SK-N-SH (cell line): ENCODE data around the gene AGBL3. TPM values are rescaled to one million over a fixed set of nuclear protein-coding genes. Genes with fewer than 3 reads are reported as not detected.

Experiments
- CTCF ChIA-PET: fragments of 300-600, 350-600 bp; formaldehyde crosslinking; extraction: SDS; loops from one replicate; lab custom pipeline; 2021; lab: Yijun Ruan, JAX
- POLR2A ChIA-PET: fragments of 350-600 bp; sonication (Branson Sonifier 250); formaldehyde crosslinking; extraction: SDS; loops from one replicate; lab custom pipeline; 2020; ENCODE audit warnings: antibody characterized with exemption, inconsistent platforms; lab: Yijun Ruan, JAX
- DNase-seq: peaks from one replicate; pipeline ENCODE4 v3.0.0; 2012
- H2AFZ ChIP-seq: fragments of 200-600 bp; sonication (generic); 2 replicates; pipeline ENCODE4 v1.8.1; 2016; ENCODE audit warnings: antibody characterized with exemption, mild to moderate bottlenecking, low read depth
- H3F3A ChIP-seq: fragments of 200-600 bp; sonication (generic); replicated peaks from 2 replicates; pipeline ENCODE3; 2016; ENCODE audit warnings: antibody characterized with exemption, mild to moderate bottlenecking; ENCODE audit not compliant: insufficient read depth
- H3K27ac ChIP-seq, 2 experiments: fragments of 200-500 bp in 1 of 2; fragments of 200-600 bp in 1 of 2; sonication (Bioruptor generic) in 1 of 2; sonication (generic), shearing (Covaris generic) in 1 of 2; 2 replicates each; pipeline versions ENCODE4 v1.5.1 to v1.6.1; 2014 to 2016; ENCODE audit warnings: low read depth in 2 of 2, inconsistent platforms in 1 of 2, low read length in 1 of 2, mild to moderate bottlenecking in 1 of 2, mixed read lengths in 1 of 2
- H3K27me3 ChIP-seq: fragments of 200-600 bp; sonication (generic), shearing (Covaris generic); 2 replicates; pipeline ENCODE4 v1.6.1; 2016; ENCODE audit warnings: mixed run types; ENCODE audit not compliant: insufficient read depth
- H3K36me3 ChIP-seq, 2 experiments: fragments of 200-500 bp in 1 of 2; fragments of 200-600 bp in 1 of 2; sonication (Bioruptor generic) in 1 of 2; sonication (generic) in 1 of 2; replicated peaks in 1 of 2; 2 replicates each; pipeline versions ENCODE3 to v1.5.1; 2014 to 2016; ENCODE audit warnings: low read length in 1 of 2, mild to moderate bottlenecking in 1 of 2; ENCODE audit not compliant: insufficient read depth in 2 of 2, control insufficient read depth in 1 of 2
- H3K4me1 ChIP-seq, 2 experiments: fragments of 200-500 bp in 1 of 2; fragments of 200-600 bp in 1 of 2; sonication (Bioruptor generic) in 1 of 2; sonication (generic), shearing (Covaris generic) in 1 of 2; 2 replicates each; pipeline versions ENCODE4 v1.5.1 to v1.6.1; 2014 to 2016; ENCODE audit warnings: low read depth in 1 of 2, low read length in 1 of 2, mixed run types in 1 of 2; ENCODE audit not compliant: insufficient read depth in 2 of 2, control insufficient read depth in 1 of 2
- H3K4me2 ChIP-seq: fragments of 200-600 bp; sonication (generic), shearing (Covaris generic); 2 replicates; pipeline ENCODE4 v1.6.1; 2017; ENCODE audit warnings: mixed run types
- H3K4me3 ChIP-seq, 2 experiments: fragments of 200-500 bp in 1 of 2; fragments of 200-600 bp in 1 of 2; sonication (Bioruptor generic) in 1 of 2; sonication (generic), shearing (Covaris generic) in 1 of 2; 2 replicates each; pipeline versions ENCODE4 v1.5.1 to v1.8.1; 2014 to 2016; ENCODE audit warnings: low read depth in 2 of 2, inconsistent platforms in 1 of 2, low read length in 1 of 2, mild to moderate bottlenecking in 1 of 2, mixed read lengths in 1 of 2, moderate library complexity in 1 of 2
- H3K79me2 ChIP-seq: fragments of 200-600 bp; sonication (generic); 2 replicates; pipeline ENCODE4 v1.8.1; 2017; ENCODE audit warnings: mild to moderate bottlenecking; ENCODE audit not compliant: insufficient read depth
- H3K9ac ChIP-seq: fragments of 200-600 bp; sonication (generic); 2 replicates; pipeline ENCODE4 v1.6.1; 2017; ENCODE audit warnings: mixed run types
- H3K9me2 ChIP-seq: fragments of 200-600 bp; sonication (generic); 2 replicates; pipeline ENCODE4 v1.6.1; 2017; ENCODE audit warnings: mixed run types
- H3K9me3 ChIP-seq: fragments of 200-600 bp; sonication (generic); 2 replicates; pipeline ENCODE4 v1.6.1; 2017; ENCODE audit warnings: mixed run types, mild to moderate bottlenecking, moderate library complexity
- H4K20me1 ChIP-seq: fragments of 200-600 bp; sonication (generic); 2 replicates; pipeline ENCODE4 v1.6.1; 2017; ENCODE audit warnings: mild to moderate bottlenecking, mixed run types; ENCODE audit not compliant: insufficient read depth
- CHD2 ChIP-seq: fragments of 150-350 bp; IDR thresholded peaks from 2 replicates; pipeline ENCODE4 v1.6.1; 2018; ENCODE audit warnings: low read length; ENCODE audit not compliant: partially characterized antibody
- FOSL2 ChIP-seq: IDR thresholded peaks from 2 replicates; pipeline ENCODE4 v1.4.0; 2012; ENCODE audit warnings: low read depth, mild to moderate bottlenecking, moderate library complexity, borderline replicate concordance
- FOXJ3 ChIP-seq: sonication (generic); formaldehyde crosslinking; IDR thresholded peaks from 2 replicates; pipeline ENCODE4 v1.5.1; 2020; ENCODE audit warnings: mild to moderate bottlenecking, missing genetic modification reagents
- FOXM1 ChIP-seq: IDR thresholded peaks from 2 replicates; pipeline ENCODE4 v1.4.0; 2012; ENCODE audit warnings: low read depth, mild to moderate bottlenecking
- GATA2 ChIP-seq: sonication (generic); formaldehyde crosslinking; IDR thresholded peaks from 2 replicates; pipeline ENCODE4 v1.5.0; 2020; ENCODE audit warnings: mild to moderate bottlenecking, missing genetic modification reagents
- MXI1 ChIP-seq: IDR thresholded peaks from 2 replicates; pipeline ENCODE4 v1.6.1; 2012; ENCODE audit warnings: mild to moderate bottlenecking, low read depth, low read length, improper control_type of control experiment
- PBX3 ChIP-seq: IDR thresholded peaks from 2 replicates; pipeline ENCODE4; 2012
- RCOR1 ChIP-seq: fragments of 150-350 bp; IDR thresholded peaks from 2 replicates; pipeline ENCODE4 v1.6.1; 2017; ENCODE audit warnings: antibody characterized with exemption, low read length
- REST ChIP-seq: IDR thresholded peaks from 2 replicates; pipeline ENCODE4 v1.6.1; 2012; ENCODE audit warnings: mild to moderate bottlenecking, low read depth, low read length, moderate library complexity
- TCF12 ChIP-seq: IDR thresholded peaks from 2 replicates; pipeline ENCODE4 v1.4.0; 2012
- TEAD4 ChIP-seq: IDR thresholded peaks from 2 replicates; pipeline ENCODE4 v1.4.0; 2012; ENCODE audit warnings: mild to moderate bottlenecking, borderline replicate concordance; ENCODE audit not compliant: insufficient read depth
- USF2 ChIP-seq: fragments of 150-350 bp; IDR thresholded peaks from 2 replicates; pipeline ENCODE4 v1.6.1; 2017; ENCODE audit warnings: antibody characterized with exemption, low read length, low read depth, borderline replicate concordance
- YY1 ChIP-seq: IDR thresholded peaks from 2 replicates; pipeline ENCODE4 v1.4.0; 2012; ENCODE audit warnings: low read depth, mild to moderate bottlenecking
- WGBS: methylation state at CpG from one replicate; pipeline ENCODE4 v1.1.6; 2017; ENCODE audit warnings: low lambda C conversion rate; 5-methylcytosine and 5-hydroxymethylcytosine counted together
- polyA plus RNA-seq, 3 experiments: library from polyadenylated mRNA; depleted of rRNA; stranded (reverse); fragments of >200 nt; gene quantifications; 2 replicates each; pipeline ENCODE4 v1.2.3, GENCODE V29; 2012

AGBL3 gene
- polyA plus RNA-seq, 1 of the 3 experiments (the other 2 are of a cell fraction), result 0.35 TPM

- H3F3A ChIP-seq, result no peaks in the 10 kb centered on the region
- no peaks in the 10 kb centered on the region for H3K27me3 ChIP-seq
- ChIA-PET POLR2A (no interaction called here), CTCF (interaction anchor here (2.0 kb wide), 1 partner anchor 9 kb away, joined by 11 read pairs; the partner anchor contains the start of gene AGBL3)
- H2AFZ ChIP-seq, result no peak overlapping the region
- no peak overlapping the region for H3K9ac ChIP-seq
- no peak for TF ChIP-seq TEAD4
- no peak for TF ChIP-seq RCOR1
- TF ChIP-seq MXI1, result no peak
- TF ChIP-seq TCF12, result 0 out of 2 replicates have a peak, but pooled peaks have one; percentile 16
- no peak for TF ChIP-seq FOXM1
- no peak for TF ChIP-seq FOSL2
- no peak for TF ChIP-seq CHD2
- TF ChIP-seq USF2, result no peak
- peak; percentile 40; the same call in 1 of the 2 replicates for TF ChIP-seq GATA2
- no peak for TF ChIP-seq FOXJ3 (CRISPR knock-in tag)
- no peak for TF ChIP-seq REST
- TF ChIP-seq YY1, result no peak
- TF ChIP-seq PBX3, result peak; percentile 55
- H3K4me1 ChIP-seq, result peaks cover 0 to 10% of the 10 kb centered on the region in 2 experiments; a peak in 2 of 4 replicates
- H4K20me1 ChIP-seq, result no peaks in the 10 kb centered on the region
- H3K4me2 ChIP-seq, result no peak overlapping the region
- peak; percentile 37 for DNase-seq
- H3K9me2 ChIP-seq, result no peaks in the 10 kb centered on the region
- no peaks in the 10 kb centered on the region for H3K79me2 ChIP-seq
- H3K4me3 ChIP-seq, result no peak overlapping the region
- peak overlapping the region in 1 of 2 experiments; percentile 58; a peak in 2 of 4 replicates for H3K27ac ChIP-seq
- H3K9me3 ChIP-seq, result no peaks in the 10 kb centered on the region
- 80% methylated on average over 2 of the region's 2 CpGs for WGBS
- H3K36me3 ChIP-seq, result peaks cover 9 to 45% of the 10 kb centered on the region in 2 experiments
Measured at GRCh38 chr7:134996097-134996550, 9.8 kb downstream of the AGBL3 start.
